Activated naive CD8-positive, alpha-beta T cell treated with anti-CD3 and anti-CD28 coated beads, Interleukin-2, amount 50 U/mL, for 24 hours (primary cell): ENCODE data around the gene C1orf185.
"Not testable (repeated sequence)": the region's sequence is repeated elsewhere in the genome, so short reads cannot be mapped to it uniquely, and the experiment has no call there.

Experiments used
- ATAC-seq: fragments of 150-1000 bp; cut with Tn5 transposase; one replicate; pipeline ENCODE4 v1.10.0; 2021
- DNase-seq: peaks from one replicate; pipeline ENCODE4 v3.0.0; 2021
- H3K27ac Mint-ChIP-seq: one replicate; pipeline ENCODE4 v1.8.0; 2021; ENCODE audit warnings: mild to moderate bottlenecking, mixed read lengths
- H3K27me3 Mint-ChIP-seq: one replicate; pipeline ENCODE4 v1.8.0; 2021; ENCODE audit warnings: mixed read lengths
- H3K36me3 Mint-ChIP-seq: one replicate; pipeline ENCODE4 v1.8.0; 2021; ENCODE audit warnings: low read depth, mixed read lengths
- H3K4me1 Mint-ChIP-seq: one replicate; pipeline ENCODE4 v1.8.0; 2021; ENCODE audit warnings: mixed read lengths
- H3K4me3 Mint-ChIP-seq: one replicate; pipeline ENCODE4 v1.8.0; 2021; ENCODE audit warnings: mild to moderate bottlenecking, moderate library complexity, mixed read lengths
- H3K9me3 Mint-ChIP-seq: one replicate; pipeline ENCODE4 v1.8.0; 2021; ENCODE audit warnings: mixed read lengths

C1orf185 gene

GRCh38 chr1:51100264-51100880, 1.7 kb upstream of the C1orf185 start:
- Mint-ChIP-seq H3K27me3 (peaks cover 15% of the 10 kb centered on the region), H3K4me1 (no peaks in the 10 kb centered on the region), H3K36me3 (no peaks in the 10 kb centered on the region), H3K4me3 (no peak overlapping the region), H3K27ac (no peak overlapping the region), H3K9me3 (peaks cover 6% of the 10 kb centered on the region)
- ATAC-seq (no peak), DNase-seq (no peak)

GRCh38 chr1:51114137-51114536, 12.1 kb downstream of the C1orf185 start:
- peaks cover 12% of the 10 kb centered on the region for H3K27me3 Mint-ChIP-seq
- ATAC-seq (no peak), DNase-seq (no peak)
- H3K9me3 Mint-ChIP-seq, result no peaks in the 10 kb centered on the region
- H3K4me1 Mint-ChIP-seq, result no peaks in the 10 kb centered on the region
- no peak overlapping the region for H3K27ac Mint-ChIP-seq
- no peak overlapping the region for H3K4me3 Mint-ChIP-seq
- H3K36me3 Mint-ChIP-seq, result no peaks in the 10 kb centered on the region

GRCh38 chr1:51115714-51116404, 13.8 kb downstream of the C1orf185 start:
- ATAC-seq (no peak), DNase-seq (no peak)
- Mint-ChIP-seq H3K4me1 (no peaks in the 10 kb centered on the region), H3K27me3 (peaks cover 16% of the 10 kb centered on the region), H3K4me3 (no peak overlapping the region), H3K9me3 (no peaks in the 10 kb centered on the region), H3K27ac (no peak overlapping the region), H3K36me3 (no peaks in the 10 kb centered on the region)

- peaks cover 14% of the 10 kb centered on the region for H3K27me3 Mint-ChIP-seq
- H3K4me1 Mint-ChIP-seq, result no peaks in the 10 kb centered on the region
- DNase-seq (no peak), ATAC-seq (no peak)
- H3K36me3 Mint-ChIP-seq, result no peaks in the 10 kb centered on the region
- H3K9me3 Mint-ChIP-seq, result no peaks in the 10 kb centered on the region
- no peak overlapping the region for H3K4me3 Mint-ChIP-seq
- H3K27ac Mint-ChIP-seq, result no peak overlapping the region
Measured at GRCh38 chr1:51119331-51119730, 17.3 kb downstream of the C1orf185 start.

- Mint-ChIP-seq H3K27me3 (peaks cover 13% of the 10 kb centered on the region), H3K36me3 (no peaks in the 10 kb centered on the region), H3K4me1 (no peaks in the 10 kb centered on the region), H3K4me3 (no peak overlapping the region), H3K27ac (no peak overlapping the region), H3K9me3 (no peaks in the 10 kb centered on the region)
- no peak for ATAC-seq
- DNase-seq, result no peak
Measured at GRCh38 chr1:51120629-51121028, 18.6 kb downstream of the C1orf185 start.

GRCh38 chr1:51127152-51127551, 25.1 kb downstream of the C1orf185 start:
- H3K4me1 Mint-ChIP-seq, DNase-seq, H3K27ac Mint-ChIP-seq, ATAC-seq, H3K27me3 Mint-ChIP-seq, H3K9me3 Mint-ChIP-seq, H3K36me3 Mint-ChIP-seq, H3K4me3 Mint-ChIP-seq: not testable (repeated sequence)

- Mint-ChIP-seq H3K4me3 (no peak overlapping the region), H3K4me1 (no peaks in the 10 kb centered on the region), H3K27me3 (peaks cover 16% of the 10 kb centered on the region)
Measured at GRCh38 chr1:51131185-51131584, 29.2 kb downstream of the C1orf185 start.

GRCh38 chr1:51133045-51133444, 31.0 kb downstream of the C1orf185 start:
- H3K36me3 Mint-ChIP-seq, result peaks cover 8% of the 10 kb centered on the region
- peaks cover 19% of the 10 kb centered on the region for H3K9me3 Mint-ChIP-seq
- peaks cover 17% of the 10 kb centered on the region for H3K27me3 Mint-ChIP-seq
- no peak overlapping the region for H3K4me3 Mint-ChIP-seq
- no peak overlapping the region for H3K27ac Mint-ChIP-seq
- ATAC-seq (no peak), DNase-seq (no peak)
- no peaks in the 10 kb centered on the region for H3K4me1 Mint-ChIP-seq

More at GRCh38 chr1:51131185-51131584, 29.2 kb downstream of the C1orf185 start:
- H3K9me3 Mint-ChIP-seq, result peaks cover 19% of the 10 kb centered on the region
- H3K36me3 Mint-ChIP-seq, result peaks cover 8% of the 10 kb centered on the region
- DNase-seq (no peak), ATAC-seq (no peak)
- H3K27ac Mint-ChIP-seq, result no peak overlapping the region

GRCh38 chr1:51137696-51138095, 35.7 kb downstream of the C1orf185 start:
- H3K4me1 Mint-ChIP-seq, DNase-seq, H3K4me3 Mint-ChIP-seq, H3K36me3 Mint-ChIP-seq, H3K27ac Mint-ChIP-seq, ATAC-seq: not testable (repeated sequence)
- H3K9me3 Mint-ChIP-seq, result peaks cover 14% of the 10 kb centered on the region
- peaks cover 11% of the 10 kb centered on the region for H3K27me3 Mint-ChIP-seq

GRCh38 chr1:51139474-51139873, 37.4 kb downstream of the C1orf185 start:
- DNase-seq (no peak), ATAC-seq (no peak)
- no peak overlapping the region for H3K27ac Mint-ChIP-seq
- no peaks in the 10 kb centered on the region for H3K36me3 Mint-ChIP-seq
- no peaks in the 10 kb centered on the region for H3K4me1 Mint-ChIP-seq
- H3K9me3 Mint-ChIP-seq, result no peaks in the 10 kb centered on the region
- H3K27me3 Mint-ChIP-seq, result peaks cover 5% of the 10 kb centered on the region
- no peak overlapping the region for H3K4me3 Mint-ChIP-seq

- Mint-ChIP-seq H3K27me3 (peaks cover 12% of the 10 kb centered on the region), H3K27ac (no peak overlapping the region), H3K36me3 (no peaks in the 10 kb centered on the region), H3K4me3 (no peak overlapping the region), H3K4me1 (no peaks in the 10 kb centered on the region), H3K9me3 (no peaks in the 10 kb centered on the region)
- DNase-seq (no peak), ATAC-seq (no peak)
Measured at GRCh38 chr1:51147394-51147793, 45.4 kb downstream of the C1orf185 start.

GRCh38 chr1:51154776-51155175, 52.7 kb downstream of the C1orf185 start:
- no peak overlapping the region for H3K27ac Mint-ChIP-seq
- no peak for ATAC-seq
- no peak for DNase-seq
- H3K27me3 Mint-ChIP-seq, result peaks cover 8% of the 10 kb centered on the region
- no peak overlapping the region for H3K4me3 Mint-ChIP-seq
- peaks cover 10% of the 10 kb centered on the region for H3K9me3 Mint-ChIP-seq
- H3K4me1 Mint-ChIP-seq, result peaks cover 4% of the 10 kb centered on the region
- peaks cover 3% of the 10 kb centered on the region for H3K36me3 Mint-ChIP-seq

GRCh38 chr1:51156752-51157151, 54.7 kb downstream of the C1orf185 start:
- Mint-ChIP-seq H3K27me3 (peaks cover 8% of the 10 kb centered on the region), H3K36me3 (peaks cover 3% of the 10 kb centered on the region), H3K4me3 (no peak overlapping the region), H3K9me3 (peaks cover 10% of the 10 kb centered on the region), H3K4me1 (peaks cover 4% of the 10 kb centered on the region), H3K27ac (no peak overlapping the region)
- no peak for ATAC-seq
- DNase-seq, result no peak

- peaks cover 5% of the 10 kb centered on the region for H3K27me3 Mint-ChIP-seq
- peaks cover 4% of the 10 kb centered on the region for H3K4me1 Mint-ChIP-seq
- DNase-seq (no peak), ATAC-seq (no peak)
- H3K36me3 Mint-ChIP-seq, result peaks cover 3% of the 10 kb centered on the region
- H3K4me3 Mint-ChIP-seq, result no peak overlapping the region
- H3K27ac Mint-ChIP-seq, result no peak overlapping the region
- H3K9me3 Mint-ChIP-seq, result peaks cover 10% of the 10 kb centered on the region
Measured at GRCh38 chr1:51157395-51157794, 55.4 kb downstream of the C1orf185 start.

- Mint-ChIP-seq H3K27ac (no peak overlapping the region), H3K27me3 (peaks cover 5% of the 10 kb centered on the region), H3K36me3 (peaks cover 3% of the 10 kb centered on the region), H3K9me3 (peaks cover 10% of the 10 kb centered on the region), H3K4me1 (peaks cover 4% of the 10 kb centered on the region), H3K4me3 (no peak overlapping the region)
- no peak for DNase-seq
- no peak for ATAC-seq
Measured at GRCh38 chr1:51158263-51158662, 56.2 kb downstream of the C1orf185 start.
